ENCODE results near the gene TAS1R3. TPM values are rescaled to one million over a fixed set of nuclear protein-coding genes. Genes with fewer than 3 reads are reported as not detected.

The TAS1R3 gene
- total RNA-seq, 1 donor from 2014 or later = 1.1 TPM

GRCh38 chr1:1307923-1308755, 22.9 kb upstream of the TAS1R3 start, which contains the start of the genes ACAP3 and PUSL1:
ACAP3 (minus strand) TSS chr1:1307930; CDS start chr1:1307815, 115 bp downstream.
PUSL1 (plus strand) TSS chr1:1308597; CDS start chr1:1308644, 47 bp downstream.
- peak; percentile 73 for DNase-seq (ENCODE audit: low spot score, unreplicated experiment)
- Mint-ChIP-seq H3K27ac (peak within 1 kb of the TSS; percentile 93), H3K36me3 (ENCODE audit: insufficient read depth) (no peaks in the 10 kb centered on the region), H3K9me3 (ENCODE audit: low read depth) (no peaks in the 10 kb centered on the region), H3K4me3 (ENCODE audit: low read depth) (peak within 1 kb of the TSS; percentile 85), H3K4me1 (ENCODE audit: low read depth) (peaks cover 14% of the 10 kb centered on the region), H3K27me3 (no peaks in the 10 kb centered on the region)
- no peak for TF ChIP-seq CTCF (IDR thresholded peaks at IDR 0.05; ENCODE audit: unreplicated experiment)

DNA sequence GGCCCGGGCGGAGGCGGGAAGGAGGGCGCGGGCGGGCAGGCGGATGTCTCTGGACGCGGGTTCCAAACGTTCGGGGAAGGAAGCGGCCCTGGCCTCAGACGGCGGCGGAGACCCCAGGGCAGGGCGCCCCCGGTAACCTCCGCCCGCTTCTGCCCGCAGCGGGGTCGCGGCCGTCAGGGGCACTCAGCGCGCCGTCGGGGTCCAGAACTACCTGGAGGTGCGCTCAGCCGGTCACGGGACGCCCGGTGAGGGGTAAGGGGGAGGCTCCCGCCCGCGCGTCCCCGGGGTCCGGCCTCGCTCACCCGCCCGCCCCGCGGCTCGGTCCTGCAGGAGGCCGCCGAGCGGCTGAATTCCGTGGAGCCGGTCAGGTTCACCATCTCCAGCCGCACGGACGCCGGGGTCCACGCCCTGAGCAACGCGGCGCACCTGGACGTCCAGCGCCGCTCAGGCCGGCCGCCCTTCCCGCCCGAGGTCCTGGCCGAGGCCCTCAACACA, 22.3 kb upstream of the TAS1R3 start:
- Mint-ChIP-seq H3K9me3 (ENCODE audit: low read depth) (no peaks in the 10 kb centered on the region), H3K27ac (peak overlapping the region; percentile 84), H3K36me3 (ENCODE audit: insufficient read depth) (peaks cover 2% of the 10 kb centered on the region), H3K4me1 (ENCODE audit: low read depth) (peaks cover 14% of the 10 kb centered on the region), H3K27me3 (no peaks in the 10 kb centered on the region), H3K4me3 (ENCODE audit: low read depth) (peak overlapping the region; percentile 76)
- DNase-seq (ENCODE audit: low spot score, unreplicated experiment) = no peak
- no peak for TF ChIP-seq CTCF (IDR thresholded peaks at IDR 0.05; ENCODE audit: unreplicated experiment)

- no peak for TF ChIP-seq CTCF (IDR thresholded peaks at IDR 0.05; ENCODE audit: unreplicated experiment)
- no peaks in the 10 kb centered on the region for H3K27me3 Mint-ChIP-seq
- DNase-seq (ENCODE audit: low spot score, unreplicated experiment) = no peak
- no peaks in the 10 kb centered on the region for H3K9me3 Mint-ChIP-seq (ENCODE audit: low read depth)
- H3K4me3 Mint-ChIP-seq (ENCODE audit: low read depth) = peak overlapping the region; percentile 69
- peaks cover 14% of the 10 kb centered on the region for H3K4me1 Mint-ChIP-seq (ENCODE audit: low read depth)
- H3K36me3 Mint-ChIP-seq (ENCODE audit: insufficient read depth) = peaks cover 2% of the 10 kb centered on the region
- no peak overlapping the region for H3K27ac Mint-ChIP-seq
These were observed 21.6 kb upstream of the TAS1R3 start for GRCh38 chr1:1309251-1310108.

DNA sequence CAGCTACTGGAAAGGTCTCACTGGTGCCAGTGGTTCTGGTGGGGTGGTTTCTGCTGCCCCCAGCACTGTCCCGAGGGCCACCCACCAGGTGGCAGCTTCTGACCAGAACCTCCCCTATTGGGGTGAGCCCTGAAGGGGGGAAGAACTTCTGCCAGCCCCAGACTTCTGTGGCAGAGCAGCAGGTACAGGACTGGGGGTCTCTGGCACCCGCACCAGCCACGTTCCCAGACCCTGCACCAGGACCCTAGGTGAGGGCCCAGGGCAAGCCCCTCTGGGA, 21.0 kb upstream of the TAS1R3 start:
- Mint-ChIP-seq H3K4me3 (ENCODE audit: low read depth) (peak overlapping the region; percentile 69), H3K27ac (no peak overlapping the region), H3K36me3 (ENCODE audit: insufficient read depth) (peaks cover 2% of the 10 kb centered on the region), H3K9me3 (ENCODE audit: low read depth) (no peaks in the 10 kb centered on the region), H3K27me3 (no peaks in the 10 kb centered on the region), H3K4me1 (ENCODE audit: low read depth) (peaks cover 14% of the 10 kb centered on the region)
- no peak for TF ChIP-seq CTCF (IDR thresholded peaks at IDR 0.05; ENCODE audit: unreplicated experiment)
- no peak for DNase-seq (ENCODE audit: low spot score, unreplicated experiment)

DNA sequence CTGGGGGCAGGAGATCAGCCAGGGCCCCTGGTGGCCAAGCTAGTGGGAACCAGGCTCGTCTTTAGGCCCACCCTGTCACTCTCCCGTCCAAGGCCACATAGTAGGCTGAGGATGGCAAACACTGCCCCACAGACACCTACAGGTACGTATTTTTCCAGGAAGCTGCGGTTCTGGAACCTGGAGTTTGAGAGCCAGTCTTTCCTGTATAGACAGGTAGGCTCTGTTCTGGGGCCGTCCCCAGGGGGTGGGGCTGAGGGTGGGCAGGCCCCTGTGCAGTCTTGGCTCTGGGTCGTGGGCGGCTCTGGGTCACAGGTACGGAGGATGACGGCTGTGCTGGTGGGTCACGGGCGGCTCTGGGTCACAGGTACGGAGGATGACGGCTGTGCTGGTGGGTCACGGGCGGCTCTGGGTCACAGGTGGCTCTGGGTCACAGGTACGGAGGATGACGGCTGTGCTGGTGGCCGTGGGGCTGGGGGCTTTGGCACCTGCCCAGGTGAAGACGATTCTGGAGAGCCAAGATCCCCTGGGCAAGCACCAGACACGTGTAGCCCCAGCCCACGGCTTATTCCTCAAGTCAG, 20.5 kb upstream of the TAS1R3 start:
- no peaks in the 10 kb centered on the region for H3K27me3 Mint-ChIP-seq
- no peak for DNase-seq (ENCODE audit: low spot score, unreplicated experiment)
- TF ChIP-seq CTCF (IDR thresholded peaks at IDR 0.05; ENCODE audit: unreplicated experiment) = no peak
- no peaks in the 10 kb centered on the region for H3K9me3 Mint-ChIP-seq (ENCODE audit: low read depth)
- H3K4me1 Mint-ChIP-seq (ENCODE audit: low read depth) = peaks cover 14% of the 10 kb centered on the region
- peaks cover 2% of the 10 kb centered on the region for H3K36me3 Mint-ChIP-seq (ENCODE audit: insufficient read depth)
- no peak overlapping the region for H3K4me3 Mint-ChIP-seq (ENCODE audit: low read depth)
- no peak overlapping the region for H3K27ac Mint-ChIP-seq
